ENCODE results near the gene GFRA1.

- TF ChIP-seq CTCF (IDR thresholded peaks at IDR 0.05 in 8 of 11, conservative IDR thresholded peaks at IDR 0.05 in 3 of 11), result no peak
- no peak for TF ChIP-seq POLR2A (IDR thresholded peaks at IDR 0.05)
- TF ChIP-seq POLR2AphosphoS5 (IDR thresholded peaks at IDR 0.05), result no peak
Observed at GRCh38 chr10:116069856-116070255, 203.2 kb downstream of the GFRA1 start.

Measured in spleen (tissue), 7 donors.